Parathyroid adenoma (tissue), 2 donors: ENCODE results near the gene SPSB1.
A peak's percentile ranks its signal among the peaks of the same experiment; 100 is the strongest.

Experiments used
- H2AFZ ChIP-seq: fragments of 300-600 bp; sonication (generic); one replicate; pipeline ENCODE4 v1.7.0; 2017; ENCODE audit warnings: antibody characterized with exemption, mild to moderate bottlenecking
- H3K27ac ChIP-seq: fragments of 300-600 bp; sonication (generic); one replicate; pipeline ENCODE4 v1.7.0; 2017
- H3K27me3 ChIP-seq: fragments of 300-600 bp; sonication (generic); one replicate; pipeline ENCODE4 v1.7.0; 2017; ENCODE audit warnings: low read length; ENCODE audit not compliant: control insufficient read depth, insufficient read depth
- H3K36me3 ChIP-seq: fragments of 300-600 bp; sonication (generic); one replicate; pipeline ENCODE4 v1.7.0; 2017; ENCODE audit warnings: low read length; ENCODE audit not compliant: control insufficient read depth, insufficient read depth
- H3K4me1 ChIP-seq: fragments of 300-600 bp; sonication (generic); one replicate; pipeline ENCODE4 v1.7.0; 2017; ENCODE audit warnings: control low read depth
- H3K4me2 ChIP-seq: fragments of 300-600 bp; sonication (generic); one replicate; pipeline ENCODE4 v1.7.0; 2017; ENCODE audit warnings: low read length
- H3K4me3 ChIP-seq: fragments of 300-600 bp; sonication (generic); one replicate; pipeline ENCODE4 v1.7.0; 2017; ENCODE audit warnings: low read depth, low read length
- H3K79me2 ChIP-seq: fragments of 300-600 bp; sonication (generic); one replicate; pipeline ENCODE4 v1.7.0; 2017; ENCODE audit warnings: control low read depth
- H3K9ac ChIP-seq: fragments of 300-600 bp; sonication (generic); one replicate; pipeline ENCODE4 v1.7.0; 2017; ENCODE audit warnings: mild to moderate bottlenecking
- H3K9me3 ChIP-seq: fragments of 300-600 bp; sonication (generic); one replicate; pipeline ENCODE4 v1.7.0; 2017; ENCODE audit warnings: low read length; ENCODE audit not compliant: control insufficient read depth
- TF ChIP-seq, protein P1 (sequence below): fragments of 300-600 bp; sonication (generic); IDR thresholded peaks from one replicate; pipeline ENCODE4 v1.7.0; 2017; ENCODE audit warnings: antibody characterized with exemption, mild to moderate bottlenecking
- donor health status: primary hyperparathyroidism.

SPSB1 gene

GRCh38 chr1:9312168-9312720, 19.6 kb downstream of the SPSB1 start:
- H3K4me1 ChIP-seq: peaks cover 8% of the 10 kb centered on the region
- H3K27ac ChIP-seq: no peak overlapping the region
- H3K36me3 ChIP-seq: no peaks in the 10 kb centered on the region

GRCh38 chr1:9313576-9313975, 20.9 kb downstream of the SPSB1 start:
- Histone ChIP-seq H3K4me1 (peaks cover 8% of the 10 kb centered on the region), H3K4me3 (no peak overlapping the region), H3K27ac (no peak overlapping the region), H3K36me3 (no peaks in the 10 kb centered on the region), H2AFZ (no peak overlapping the region), H3K9me3 (no peaks in the 10 kb centered on the region), H3K79me2 (peaks cover 2% of the 10 kb centered on the region), H3K27me3 (no peaks in the 10 kb centered on the region), H3K9ac (no peak overlapping the region), H3K4me2 (no peak overlapping the region)
- TF ChIP-seq, protein P1, sequence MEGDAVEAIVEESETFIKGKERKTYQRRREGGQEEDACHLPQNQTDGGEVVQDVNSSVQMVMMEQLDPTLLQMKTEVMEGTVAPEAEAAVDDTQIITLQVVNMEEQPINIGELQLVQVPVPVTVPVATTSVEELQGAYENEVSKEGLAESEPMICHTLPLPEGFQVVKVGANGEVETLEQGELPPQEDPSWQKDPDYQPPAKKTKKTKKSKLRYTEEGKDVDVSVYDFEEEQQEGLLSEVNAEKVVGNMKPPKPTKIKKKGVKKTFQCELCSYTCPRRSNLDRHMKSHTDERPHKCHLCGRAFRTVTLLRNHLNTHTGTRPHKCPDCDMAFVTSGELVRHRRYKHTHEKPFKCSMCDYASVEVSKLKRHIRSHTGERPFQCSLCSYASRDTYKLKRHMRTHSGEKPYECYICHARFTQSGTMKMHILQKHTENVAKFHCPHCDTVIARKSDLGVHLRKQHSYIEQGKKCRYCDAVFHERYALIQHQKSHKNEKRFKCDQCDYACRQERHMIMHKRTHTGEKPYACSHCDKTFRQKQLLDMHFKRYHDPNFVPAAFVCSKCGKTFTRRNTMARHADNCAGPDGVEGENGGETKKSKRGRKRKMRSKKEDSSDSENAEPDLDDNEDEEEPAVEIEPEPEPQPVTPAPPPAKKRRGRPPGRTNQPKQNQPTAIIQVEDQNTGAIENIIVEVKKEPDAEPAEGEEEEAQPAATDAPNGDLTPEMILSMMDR: no peak

More at GRCh38 chr1:9312168-9312720, 19.6 kb downstream of the SPSB1 start:
- no peak overlapping the region for H2AFZ ChIP-seq
- H3K4me2 ChIP-seq: no peak overlapping the region
- no peaks in the 10 kb centered on the region for H3K27me3 ChIP-seq
- H3K4me3 ChIP-seq: no peak overlapping the region
- TF ChIP-seq, protein P1: no peak
- no peaks in the 10 kb centered on the region for H3K79me2 ChIP-seq
- no peak overlapping the region for H3K9ac ChIP-seq
- H3K9me3 ChIP-seq: no peaks in the 10 kb centered on the region

DNA sequence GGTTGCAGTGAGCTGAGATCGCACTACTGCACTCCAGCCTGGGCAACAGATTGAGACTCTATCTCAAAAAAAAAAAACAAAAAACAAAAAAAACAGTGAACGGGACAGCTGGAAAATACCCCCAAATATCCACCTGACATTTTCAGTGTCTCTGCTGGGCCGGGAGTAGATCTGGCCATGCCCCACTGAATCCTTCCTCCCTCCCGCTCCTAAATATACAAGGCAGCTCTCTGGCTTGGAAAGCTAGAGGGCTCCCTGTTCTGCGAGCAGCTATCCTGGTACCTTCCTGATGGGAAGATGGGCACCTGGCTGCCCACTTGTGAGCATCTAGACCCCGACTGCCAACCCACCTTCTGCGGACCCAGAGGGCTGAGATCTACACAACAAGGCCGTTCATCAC, 21.4 kb downstream of the SPSB1 start:
- Histone ChIP-seq H3K4me1 (peaks cover 8% of the 10 kb centered on the region), H3K36me3 (no peaks in the 10 kb centered on the region), H3K79me2 (peaks cover 2% of the 10 kb centered on the region), H3K4me2 (no peak overlapping the region), H3K27me3 (no peaks in the 10 kb centered on the region), H3K4me3 (no peak overlapping the region), H3K9ac (no peak overlapping the region), H3K9me3 (no peaks in the 10 kb centered on the region), H3K27ac (no peak overlapping the region), H2AFZ (no peak overlapping the region)
- TF ChIP-seq, protein P1: no peak

DNA sequence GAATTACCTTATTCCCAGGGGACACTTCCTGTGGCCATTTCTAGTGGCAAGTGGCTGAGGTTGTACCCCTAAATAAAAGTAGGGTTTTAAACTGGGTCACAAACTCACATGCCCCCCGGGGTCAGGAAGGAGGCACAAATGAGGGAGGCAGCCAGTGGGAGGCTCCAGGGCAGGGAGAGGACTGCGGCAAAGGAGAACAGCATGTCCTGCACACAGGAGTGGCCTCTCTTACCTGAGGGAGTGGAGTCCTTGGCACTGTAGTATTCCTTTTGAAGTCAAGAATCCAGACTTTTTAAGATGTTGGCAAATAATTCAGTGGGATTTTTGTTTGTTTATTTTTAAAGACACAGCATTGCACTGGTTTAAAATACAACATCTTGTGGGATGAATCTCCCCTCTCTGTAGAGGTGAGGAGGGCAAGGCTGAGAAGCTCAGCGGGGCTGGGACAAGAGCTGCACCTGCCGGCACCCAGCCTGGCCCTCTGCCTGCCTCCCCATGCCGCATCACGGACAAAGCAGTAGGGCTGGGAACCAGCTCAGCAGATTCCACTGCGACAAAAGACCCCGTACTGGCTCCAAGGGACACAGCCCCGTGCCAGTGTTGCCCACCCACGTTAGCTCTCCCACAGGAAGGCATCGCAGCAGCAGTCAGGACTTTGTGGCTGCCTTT, 22.2 kb downstream of the SPSB1 start:
- H3K4me1 ChIP-seq: peaks cover 8% of the 10 kb centered on the region
- H3K27me3 ChIP-seq: no peaks in the 10 kb centered on the region
- no peak overlapping the region for H3K9ac ChIP-seq
- H2AFZ ChIP-seq: no peak overlapping the region
- H3K4me2 ChIP-seq: peak overlapping the region; percentile 66
- TF ChIP-seq, protein P1: no peak
- H3K4me3 ChIP-seq: no peak overlapping the region
- peaks cover 4% of the 10 kb centered on the region for H3K79me2 ChIP-seq
- no peaks in the 10 kb centered on the region for H3K9me3 ChIP-seq
- H3K36me3 ChIP-seq: no peaks in the 10 kb centered on the region
- H3K27ac ChIP-seq: no peak overlapping the region
